Thoracic aorta (tissue), 2 donors: Measurements from ENCODE around the gene IL26. TPM values are rescaled to one million over a fixed set of nuclear protein-coding genes. Genes with fewer than 3 reads are reported as not detected.

ENCODE experiments used
- ATAC-seq: fragments of 150-250 bp; one replicate; pipeline ENCODE4 v1.8.0; 2017; ENCODE audit warnings: low read depth; ENCODE audit not compliant: insufficient number of reproducible peaks, low FRiP score
- DNase-seq: peaks from one replicate; pipeline ENCODE4 v3.0.0-alpha.2; 2020; ENCODE audit warnings: low spot score
- H3K27ac ChIP-seq, 2 donors: fragments of 200-600 bp; sonication (generic); 1 replicate in 1 of 2; 2 replicates in 1 of 2; pipeline ENCODE4 v1.5.1; 2016; ENCODE audit warnings: mild to moderate bottlenecking in 2 of 2, moderate library complexity in 2 of 2
- H3K27me3 ChIP-seq: fragments of 200-600 bp; sonication (generic); replicated peaks from 2 replicates; pipeline ENCODE4 v1.6.0; 2016; ENCODE audit warnings: mild to moderate bottlenecking; ENCODE audit not compliant: insufficient read depth
- H3K36me3 ChIP-seq: fragments of 200-600 bp; sonication (generic); one replicate; pipeline ENCODE4 v1.5.1; 2016
- H3K4me1 ChIP-seq, 2 donors: fragments of 200-600 bp; sonication (generic); 1 replicate in 1 of 2; 2 replicates in 1 of 2; pipeline versions ENCODE4 v1.5.1 to v1.6.0; 2016; ENCODE audit warnings: low read depth in 2 of 2, mild to moderate bottlenecking in 1 of 2; ENCODE audit not compliant: control insufficient read depth in 1 of 2
- H3K4me3 ChIP-seq: fragments of 200-600 bp; sonication (generic); 2 replicates; pipeline ENCODE4 v1.5.1; 2016; ENCODE audit warnings: mild to moderate bottlenecking
- H3K9me3 ChIP-seq: fragments of 200-600 bp; sonication (generic); 2 replicates; pipeline ENCODE4 v1.5.1; 2016
- CTCF ChIP-seq: fragments of 200-600 bp; sonication (generic); IDR thresholded peaks from one replicate; pipeline ENCODE4 v1.5.1; 2019; ENCODE audit warnings: antibody characterized with exemption
- total RNA-seq, 2 donors: library from RNA; depleted of rRNA; stranded (reverse); fragments of >200 nt; gene quantifications; one replicate each; pipeline versions ENCODE4 v1.1.0 to v1.2.3, GENCODE V29; 2016

IL26 gene
- total RNA-seq, 2 donors from 2014 or later, result not detected

DNA sequence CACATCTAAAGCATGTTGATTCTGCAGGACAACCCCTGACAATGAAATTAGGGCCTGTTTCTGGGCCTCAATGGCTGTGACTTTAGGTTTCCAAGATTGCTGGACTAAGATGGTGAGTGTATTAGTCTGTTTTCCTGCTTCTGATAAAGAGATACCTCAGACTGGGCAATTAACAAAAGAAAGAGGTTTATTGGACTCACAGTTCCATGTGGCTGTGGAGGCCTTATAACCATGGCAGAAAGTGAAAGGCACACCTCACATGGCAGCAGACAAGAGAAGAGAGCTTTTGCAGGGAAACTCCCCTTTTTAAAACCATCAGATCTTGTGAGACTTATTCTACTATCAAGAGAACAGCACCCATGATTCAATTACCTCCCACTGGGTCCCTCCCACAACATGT is 17.2 kb upstream of the IL26 start:
- ATAC-seq (no peak), DNase-seq (no peak)
- Histone ChIP-seq H3K36me3 (no peaks in the 10 kb centered on the region), H3K27ac (no peak overlapping the region), H3K27me3 (no peaks in the 10 kb centered on the region), H3K4me3 (no peak overlapping the region), H3K9me3 (no peaks in the 10 kb centered on the region), H3K4me1 (peaks cover 0 to 28% of the 10 kb centered on the region in 2 donors)
- TF ChIP-seq CTCF, result no peak

GRCh38 chr12:68240975-68241374 is 15.4 kb upstream of the IL26 start:
- Histone ChIP-seq H3K4me1 (peaks cover 2 to 35% of the 10 kb centered on the region in 2 donors), H3K4me3 (no peak overlapping the region)

GRCh38 chr12:68240079-68240478 is 14.5 kb upstream of the IL26 start:
- no peak overlapping the region for H3K4me3 ChIP-seq
- no peaks in the 10 kb centered on the region for H3K36me3 ChIP-seq
- peaks cover 2 to 26% of the 10 kb centered on the region in 2 donors for H3K4me1 ChIP-seq
- ATAC-seq (no peak), DNase-seq (no peak)
- no peaks in the 10 kb centered on the region for H3K9me3 ChIP-seq
- no peaks in the 10 kb centered on the region for H3K27me3 ChIP-seq
- no peak for TF ChIP-seq CTCF
- H3K27ac ChIP-seq, result no peak overlapping the region

More at GRCh38 chr12:68240975-68241374, 15.4 kb upstream of the IL26 start:
- DNase-seq (no peak), ATAC-seq (no peak)
- Histone ChIP-seq H3K27me3 (no peaks in the 10 kb centered on the region), H3K36me3 (no peaks in the 10 kb centered on the region), H3K27ac (no peak overlapping the region), H3K9me3 (no peaks in the 10 kb centered on the region)
- no peak for TF ChIP-seq CTCF

GRCh38 chr12:68239309-68239982 is 13.8 kb upstream of the IL26 start:
- ATAC-seq, result no peak
- DNase-seq, result no peak
- no peak overlapping the region for H3K27ac ChIP-seq

DNA sequence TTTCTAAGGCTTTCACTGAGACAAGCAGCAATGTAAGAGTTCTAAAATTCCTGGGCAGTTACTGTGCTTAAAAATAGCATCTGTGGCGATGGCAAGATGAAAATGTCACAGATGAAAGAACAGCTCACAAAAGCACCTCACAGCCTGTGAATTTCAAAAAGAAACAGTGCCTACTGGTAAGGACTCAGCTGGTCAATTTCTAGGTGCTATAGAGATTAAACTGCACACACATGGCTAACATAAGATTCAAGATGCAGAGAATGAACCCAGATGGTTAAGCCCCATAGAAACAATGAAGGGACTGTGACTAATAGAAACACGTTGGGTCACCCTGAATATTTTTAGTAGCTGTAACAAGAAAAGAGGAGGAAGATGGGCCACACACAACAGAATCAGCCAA is 12.0 kb upstream of the IL26 start:
- DNase-seq (no peak), ATAC-seq (no peak)
- H3K9me3 ChIP-seq, result no peaks in the 10 kb centered on the region
- no peak for TF ChIP-seq CTCF
- H3K4me1 ChIP-seq, result peaks cover 2 to 20% of the 10 kb centered on the region in 2 donors
- H3K36me3 ChIP-seq, result no peaks in the 10 kb centered on the region
- H3K4me3 ChIP-seq, result peak overlapping the region; percentile 60
- H3K27me3 ChIP-seq, result no peaks in the 10 kb centered on the region
- no peak overlapping the region for H3K27ac ChIP-seq

More at GRCh38 chr12:68239309-68239982, 13.8 kb upstream of the IL26 start:
- Histone ChIP-seq H3K4me1 (peaks cover 2 to 20% of the 10 kb centered on the region in 2 donors), H3K9me3 (no peaks in the 10 kb centered on the region), H3K4me3 (no peak overlapping the region), H3K27me3 (no peaks in the 10 kb centered on the region), H3K36me3 (no peaks in the 10 kb centered on the region)
- no peak for TF ChIP-seq CTCF
